Esophagus muscularis mucosa (tissue), 3 donors: ENCODE results near the gene HOXD9.

ENCODE experiments used
- POLR2A ChIP-seq: fragments of 450-650 bp; IDR thresholded peaks from one replicate; pipeline ENCODE4 v1.6.1; 2017; ENCODE audit warnings: antibody characterized with exemption, moderate library complexity, mild to moderate bottlenecking, low read depth
- POLR2AphosphoS5 ChIP-seq, 2 donors: sonication (generic); formaldehyde crosslinking; IDR thresholded peaks; one replicate each; pipeline ENCODE4 v1.6.1; 2017; ENCODE audit warnings: antibody characterized with exemption in 2 of 2
- TF ChIP-seq, protein P1 (sequence below), 3 experiments: fragments of 200-600 bp in 2 of 3; fragments of 450-650 bp in 1 of 3; sonication (generic) in 2 of 3; IDR thresholded peaks; one replicate each; pipeline ENCODE4 v1.5.1; 2017 to 2019; ENCODE audit warnings: antibody characterized with exemption in 3 of 3, mild to moderate bottlenecking in 2 of 3, moderate library complexity in 1 of 3

GRCh38 chr2:176093145-176093897 lies 29.2 kb upstream of the HOXD9 start:
- TF ChIP-seq, protein P1, sequence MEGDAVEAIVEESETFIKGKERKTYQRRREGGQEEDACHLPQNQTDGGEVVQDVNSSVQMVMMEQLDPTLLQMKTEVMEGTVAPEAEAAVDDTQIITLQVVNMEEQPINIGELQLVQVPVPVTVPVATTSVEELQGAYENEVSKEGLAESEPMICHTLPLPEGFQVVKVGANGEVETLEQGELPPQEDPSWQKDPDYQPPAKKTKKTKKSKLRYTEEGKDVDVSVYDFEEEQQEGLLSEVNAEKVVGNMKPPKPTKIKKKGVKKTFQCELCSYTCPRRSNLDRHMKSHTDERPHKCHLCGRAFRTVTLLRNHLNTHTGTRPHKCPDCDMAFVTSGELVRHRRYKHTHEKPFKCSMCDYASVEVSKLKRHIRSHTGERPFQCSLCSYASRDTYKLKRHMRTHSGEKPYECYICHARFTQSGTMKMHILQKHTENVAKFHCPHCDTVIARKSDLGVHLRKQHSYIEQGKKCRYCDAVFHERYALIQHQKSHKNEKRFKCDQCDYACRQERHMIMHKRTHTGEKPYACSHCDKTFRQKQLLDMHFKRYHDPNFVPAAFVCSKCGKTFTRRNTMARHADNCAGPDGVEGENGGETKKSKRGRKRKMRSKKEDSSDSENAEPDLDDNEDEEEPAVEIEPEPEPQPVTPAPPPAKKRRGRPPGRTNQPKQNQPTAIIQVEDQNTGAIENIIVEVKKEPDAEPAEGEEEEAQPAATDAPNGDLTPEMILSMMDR (IDR thresholded peaks at IDR 0.05): no peak
- TF ChIP-seq POLR2AphosphoS5 (IDR thresholded peaks at IDR 0.05) (no peak), POLR2A (no peak)
